22Rv1 (cell line): Measurements from ENCODE around the gene GK2.

Experiments used
- H3K27ac ChIP-seq: fragments of 450-650 bp; 2 replicates; pipeline ENCODE4 v1.5.1; 2017
- CTCF ChIP-seq: fragments of 450-650 bp; IDR thresholded peaks from 2 replicates; pipeline ENCODE4 v1.5.1; 2017; ENCODE audit warnings: mild to moderate bottlenecking
- ZFX ChIP-seq: fragments of 450-650 bp; IDR thresholded peaks from 2 replicates; pipeline ENCODE4 v1.6.1; 2017; ENCODE audit warnings: antibody characterized with exemption, borderline replicate concordance

The GK2 gene

DNA sequence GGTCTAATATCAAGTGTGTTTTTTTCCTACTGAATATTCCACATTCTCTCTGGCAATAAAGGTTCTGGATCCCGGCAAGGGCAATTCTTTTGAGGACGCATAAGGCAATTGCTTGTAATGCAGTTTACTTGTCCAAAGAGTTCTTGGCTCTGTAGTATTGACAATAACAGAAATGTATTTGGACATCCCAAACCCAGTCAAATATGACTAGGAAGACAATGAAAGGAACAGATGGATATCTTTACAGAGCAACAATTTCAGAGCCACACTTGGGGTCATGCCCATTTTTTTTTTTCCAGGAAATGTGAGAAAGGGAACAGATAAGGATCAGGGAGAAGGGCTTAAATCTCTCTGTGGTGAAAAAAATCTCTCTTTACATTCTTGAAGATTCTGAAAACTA lies 12.2 kb downstream of the GK2 start:
- no peak overlapping the region for H3K27ac ChIP-seq
- TF ChIP-seq CTCF = no peak
- TF ChIP-seq ZFX = no peak

- H3K27ac ChIP-seq = no peak overlapping the region
- TF ChIP-seq CTCF (no peak), ZFX (no peak)
Measured at GRCh38 chr4:79390890-79391289, 17.1 kb downstream of the GK2 start.

DNA sequence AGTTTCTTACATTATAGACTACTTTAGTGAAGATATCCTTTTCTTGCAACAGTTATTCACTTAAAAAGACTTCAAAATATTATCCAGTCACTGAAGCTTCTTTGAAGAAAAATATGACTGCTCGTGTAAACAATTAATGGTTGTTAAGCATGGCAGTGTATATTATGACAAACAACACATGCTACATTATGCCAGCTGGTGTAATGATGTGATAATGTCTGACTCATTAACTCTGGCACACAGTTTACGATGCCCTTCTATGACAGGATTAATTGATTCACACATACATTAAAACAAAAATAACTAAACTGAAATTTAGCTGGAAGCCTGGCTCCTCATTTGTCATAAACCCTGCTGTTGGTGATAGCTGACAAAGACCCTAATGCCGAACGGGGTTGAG lies 22.4 kb downstream of the GK2 start:
- TF ChIP-seq CTCF (no peak), ZFX (no peak)
- no peak overlapping the region for H3K27ac ChIP-seq

- TF ChIP-seq CTCF (no peak), ZFX (no peak)
- H3K27ac ChIP-seq = no peak overlapping the region
Measured at GRCh38 chr4:79381161-79381560, 26.9 kb downstream of the GK2 start.

GRCh38 chr4:79370026-79370425 lies 38.0 kb downstream of the GK2 start:
- no peak overlapping the region for H3K27ac ChIP-seq
- TF ChIP-seq ZFX (no peak), CTCF (no peak)

GRCh38 chr4:79367096-79367495 lies 40.9 kb downstream of the GK2 start:
- no peak overlapping the region for H3K27ac ChIP-seq
- no peak for TF ChIP-seq ZFX
- no peak for TF ChIP-seq CTCF

GRCh38 chr4:79366422-79366821 lies 41.6 kb downstream of the GK2 start:
- H3K27ac ChIP-seq = no peak overlapping the region
- no peak for TF ChIP-seq ZFX
- no peak for TF ChIP-seq CTCF
